Progenitor cell of endocrine pancreas (in vitro differentiated cells): ENCODE results near the gene DENND6A. TPM values are rescaled to one million over a fixed set of nuclear protein-coding genes. Genes with fewer than 3 reads are reported as not detected.
A peak's percentile ranks its signal among the peaks of the same experiment; 100 is the strongest.
"Not testable (repeated sequence)": the region's sequence is repeated elsewhere in the genome, so short reads cannot be mapped to it uniquely, and the experiment has no call there.

Experiments
- DNase-seq: peaks from one replicate; pipeline ENCODE4 v3.0.0; 2021; ENCODE audit warnings: low spot score; ENCODE audit not compliant: unreplicated experiment
- H3K27ac Mint-ChIP-seq: 2 replicates; pipeline ENCODE4 v1.8.0; 2021; ENCODE audit warnings: mild to moderate bottlenecking, moderate library complexity, mixed read lengths
- H3K27me3 Mint-ChIP-seq: 2 replicates; pipeline ENCODE4 v1.8.0; 2021; ENCODE audit warnings: mixed read lengths
- H3K36me3 Mint-ChIP-seq: 2 replicates; pipeline ENCODE4 v1.8.0; 2022; ENCODE audit warnings: mixed read lengths; ENCODE audit not compliant: insufficient read depth
- H3K4me1 Mint-ChIP-seq: 2 replicates; pipeline ENCODE4 v1.8.0; 2021; ENCODE audit warnings: low read depth, mixed read lengths
- H3K4me3 Mint-ChIP-seq: 2 replicates; pipeline ENCODE4 v1.8.0; 2021; ENCODE audit warnings: low read depth, mild to moderate bottlenecking, moderate library complexity, mixed read lengths
- H3K9me3 Mint-ChIP-seq: 2 replicates; pipeline ENCODE4 v1.8.0; 2021; ENCODE audit warnings: low read depth, mixed read lengths
- CTCF ChIP-seq: fragments of 200-600 bp; sonication (generic); IDR thresholded peaks from one replicate; pipeline ENCODE4 v1.5.0; 2021; ENCODE audit warnings: antibody characterized with exemption, mild to moderate bottlenecking; ENCODE audit not compliant: unreplicated experiment
- total RNA-seq: library from RNA; stranded (reverse); gene quantifications from 2 replicates; pipeline ENCODE4 v1.2.1, GENCODE V29; 2021

Gene DENND6A
- total RNA-seq, 1 donor from 2014 or later = 29.1 TPM

- H3K9me3 Mint-ChIP-seq = no peaks in the 10 kb centered on the region
- no peak for DNase-seq
Observed at GRCh38 chr3:57696801-57697321, 4.0 kb upstream of the DENND6A start.

GRCh38 chr3:57694146-57694545 is 1.3 kb upstream of the DENND6A start:
- Mint-ChIP-seq H3K4me1 (peaks cover 12% of the 10 kb centered on the region), H3K9me3 (no peaks in the 10 kb centered on the region), H3K36me3 (no peaks in the 10 kb centered on the region), H3K27ac (peak overlapping the region; percentile 77), H3K4me3 (peak overlapping the region; percentile 58), H3K27me3 (no peaks in the 10 kb centered on the region)
- no peak for DNase-seq
- no peak for TF ChIP-seq CTCF

More at GRCh38 chr3:57696801-57697321, 4.0 kb upstream of the DENND6A start:
- Mint-ChIP-seq H3K4me1 (peaks cover 2% of the 10 kb centered on the region), H3K4me3 (no peak overlapping the region), H3K27me3 (no peaks in the 10 kb centered on the region), H3K36me3 (no peaks in the 10 kb centered on the region), H3K27ac (no peak overlapping the region)
- TF ChIP-seq CTCF = no peak

GRCh38 chr3:57692133-57692395 is 813 bp downstream of the DENND6A start:
- not testable (repeated sequence) for DNase-seq, H3K9me3 Mint-ChIP-seq, H3K27me3 Mint-ChIP-seq, H3K36me3 Mint-ChIP-seq
- Mint-ChIP-seq H3K4me1 (peaks cover 12% of the 10 kb centered on the region), H3K27ac (peak overlapping the region; percentile 96), H3K4me3 (peak overlapping the region; percentile 88)

GRCh38 chr3:57691411-57692132 is 1.3 kb downstream of the DENND6A start:
- no peak for TF ChIP-seq CTCF
- Mint-ChIP-seq H3K27me3 (no peaks in the 10 kb centered on the region), H3K27ac (peak overlapping the region; percentile 96), H3K9me3 (no peaks in the 10 kb centered on the region), H3K4me3 (peak overlapping the region; percentile 88), H3K4me1 (peaks cover 12% of the 10 kb centered on the region), H3K36me3 (no peaks in the 10 kb centered on the region)
- DNase-seq = no peak

- Mint-ChIP-seq H3K27ac (peak overlapping the region; percentile 37), H3K36me3 (no peaks in the 10 kb centered on the region), H3K4me3 (peak overlapping the region; percentile 5), H3K27me3 (no peaks in the 10 kb centered on the region), H3K9me3 (no peaks in the 10 kb centered on the region), H3K4me1 (peaks cover 12% of the 10 kb centered on the region)
- no peak for TF ChIP-seq CTCF
- DNase-seq = no peak
Observed at GRCh38 chr3:57689367-57690053, 3.4 kb downstream of the DENND6A start.
